ENCODE results near the gene LRRC8C.

LRRC8C gene

GRCh38 chr1:89739013-89739843 is 106.3 kb downstream of the LRRC8C start:
- Histone ChIP-seq H3K36me3 (ENCODE audit: low read length) (no peaks in the 10 kb centered on the region), H3K27ac (ENCODE audit: low read depth, low read length) (no peak overlapping the region), H4K20me1 (ENCODE audit: low read depth, low read length) (no peaks in the 10 kb centered on the region), H2AFZ (ENCODE audit: low read depth, low read length, severe bottlenecking) (no peak overlapping the region), H3K9ac (ENCODE audit: low read length) (no peak overlapping the region), H3K27me3 (ENCODE audit: low read length) (no peaks in the 10 kb centered on the region), H3K4me2 (ENCODE audit: low read depth, low read length, poor library complexity, severe bottlenecking) (no peak overlapping the region), H3K9me2 (replicated peaks; ENCODE audit: insufficient read depth, low read length) (no peaks in the 10 kb centered on the region), H3K9me3 (ENCODE audit: insufficient read depth, low read length) (no peaks in the 10 kb centered on the region), H3K4me3 (ENCODE audit: insufficient read depth, low read length, poor library complexity, severe bottlenecking) (no peak overlapping the region), H3K79me2 (ENCODE audit: insufficient read depth, low read length) (no peaks in the 10 kb centered on the region), H3F3A (ENCODE audit: insufficient read depth) (no peaks in the 10 kb centered on the region)
- TF ChIP-seq, protein P1, sequence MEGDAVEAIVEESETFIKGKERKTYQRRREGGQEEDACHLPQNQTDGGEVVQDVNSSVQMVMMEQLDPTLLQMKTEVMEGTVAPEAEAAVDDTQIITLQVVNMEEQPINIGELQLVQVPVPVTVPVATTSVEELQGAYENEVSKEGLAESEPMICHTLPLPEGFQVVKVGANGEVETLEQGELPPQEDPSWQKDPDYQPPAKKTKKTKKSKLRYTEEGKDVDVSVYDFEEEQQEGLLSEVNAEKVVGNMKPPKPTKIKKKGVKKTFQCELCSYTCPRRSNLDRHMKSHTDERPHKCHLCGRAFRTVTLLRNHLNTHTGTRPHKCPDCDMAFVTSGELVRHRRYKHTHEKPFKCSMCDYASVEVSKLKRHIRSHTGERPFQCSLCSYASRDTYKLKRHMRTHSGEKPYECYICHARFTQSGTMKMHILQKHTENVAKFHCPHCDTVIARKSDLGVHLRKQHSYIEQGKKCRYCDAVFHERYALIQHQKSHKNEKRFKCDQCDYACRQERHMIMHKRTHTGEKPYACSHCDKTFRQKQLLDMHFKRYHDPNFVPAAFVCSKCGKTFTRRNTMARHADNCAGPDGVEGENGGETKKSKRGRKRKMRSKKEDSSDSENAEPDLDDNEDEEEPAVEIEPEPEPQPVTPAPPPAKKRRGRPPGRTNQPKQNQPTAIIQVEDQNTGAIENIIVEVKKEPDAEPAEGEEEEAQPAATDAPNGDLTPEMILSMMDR (IDR thresholded peaks at IDR 0.05; ENCODE audit: insufficient read depth, low read length, poor library complexity, severe bottlenecking), result no peak
- TF ChIP-seq EZH2phosphoT487 (conservative IDR thresholded peaks at IDR 0.05; ENCODE audit: low read length), result no peak

DNA sequence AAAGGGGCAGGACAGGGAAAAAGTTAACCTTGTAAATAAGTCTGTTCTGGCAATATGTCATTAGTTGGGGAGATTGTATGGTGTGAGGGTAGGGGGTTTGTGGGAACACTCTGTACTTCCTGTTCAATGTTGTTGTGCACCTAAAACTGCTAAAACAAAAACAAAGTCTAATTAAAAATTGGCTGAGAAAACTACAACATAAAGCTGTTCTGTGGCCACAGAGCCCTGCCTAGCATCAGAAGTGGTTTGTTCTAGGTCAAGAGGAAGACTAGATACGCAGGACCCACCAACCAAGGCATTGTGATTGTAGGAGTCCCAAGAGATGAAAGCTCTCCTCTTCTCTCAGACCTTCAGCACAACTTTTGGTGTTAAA is 106.9 kb downstream of the LRRC8C start:
- no peak overlapping the region for H3K4me2 ChIP-seq (ENCODE audit: low read depth, low read length, poor library complexity, severe bottlenecking)
- no peaks in the 10 kb centered on the region for H3K27me3 ChIP-seq (ENCODE audit: low read length)
- H2AFZ ChIP-seq (ENCODE audit: low read depth, low read length, severe bottlenecking), result no peak overlapping the region
- no peak overlapping the region for H3K27ac ChIP-seq (ENCODE audit: low read depth, low read length)
- TF ChIP-seq EZH2phosphoT487 (conservative IDR thresholded peaks at IDR 0.05; ENCODE audit: low read length), result no peak
- TF ChIP-seq, protein P1 (IDR thresholded peaks at IDR 0.05; ENCODE audit: insufficient read depth, low read length, poor library complexity, severe bottlenecking), result no peak
- H3K9ac ChIP-seq (ENCODE audit: low read length), result no peak overlapping the region
- no peaks in the 10 kb centered on the region for H3K79me2 ChIP-seq (ENCODE audit: insufficient read depth, low read length)
- no peaks in the 10 kb centered on the region for H3F3A ChIP-seq (ENCODE audit: insufficient read depth)
- H3K36me3 ChIP-seq (ENCODE audit: low read length), result no peaks in the 10 kb centered on the region
- no peak overlapping the region for H3K4me3 ChIP-seq (ENCODE audit: insufficient read depth, low read length, poor library complexity, severe bottlenecking)
- H3K9me2 ChIP-seq (replicated peaks; ENCODE audit: insufficient read depth, low read length), result no peaks in the 10 kb centered on the region
- H3K9me3 ChIP-seq (ENCODE audit: insufficient read depth, low read length), result no peaks in the 10 kb centered on the region
- no peaks in the 10 kb centered on the region for H4K20me1 ChIP-seq (ENCODE audit: low read depth, low read length)

GRCh38 chr1:89743788-89744187 is 110.9 kb downstream of the LRRC8C start:
- Histone ChIP-seq H3K27me3 (ENCODE audit: low read length) (no peaks in the 10 kb centered on the region), H3K9me3 (ENCODE audit: insufficient read depth, low read length) (no peaks in the 10 kb centered on the region), H3K9me2 (replicated peaks; ENCODE audit: insufficient read depth, low read length) (no peaks in the 10 kb centered on the region), H3K4me3 (ENCODE audit: insufficient read depth, low read length, poor library complexity, severe bottlenecking) (no peak overlapping the region), H3K27ac (ENCODE audit: low read depth, low read length) (no peak overlapping the region), H2AFZ (ENCODE audit: low read depth, low read length, severe bottlenecking) (no peak overlapping the region), H3K79me2 (ENCODE audit: insufficient read depth, low read length) (no peaks in the 10 kb centered on the region), H3K36me3 (ENCODE audit: low read length) (no peaks in the 10 kb centered on the region), H4K20me1 (ENCODE audit: low read depth, low read length) (no peaks in the 10 kb centered on the region), H3K9ac (ENCODE audit: low read length) (no peak overlapping the region), H3F3A (ENCODE audit: insufficient read depth) (no peaks in the 10 kb centered on the region), H3K4me2 (ENCODE audit: low read depth, low read length, poor library complexity, severe bottlenecking) (no peak overlapping the region)
- TF ChIP-seq, protein P1 (IDR thresholded peaks at IDR 0.05; ENCODE audit: insufficient read depth, low read length, poor library complexity, severe bottlenecking), result no peak
- TF ChIP-seq EZH2phosphoT487 (conservative IDR thresholded peaks at IDR 0.05; ENCODE audit: low read length), result no peak
